ENCODE results near the gene AIMP2.
"Not testable (repeated sequence)": the region's sequence is repeated elsewhere in the genome, so short reads cannot be mapped to it uniquely, and the experiment has no call there.

Gene AIMP2

DNA sequence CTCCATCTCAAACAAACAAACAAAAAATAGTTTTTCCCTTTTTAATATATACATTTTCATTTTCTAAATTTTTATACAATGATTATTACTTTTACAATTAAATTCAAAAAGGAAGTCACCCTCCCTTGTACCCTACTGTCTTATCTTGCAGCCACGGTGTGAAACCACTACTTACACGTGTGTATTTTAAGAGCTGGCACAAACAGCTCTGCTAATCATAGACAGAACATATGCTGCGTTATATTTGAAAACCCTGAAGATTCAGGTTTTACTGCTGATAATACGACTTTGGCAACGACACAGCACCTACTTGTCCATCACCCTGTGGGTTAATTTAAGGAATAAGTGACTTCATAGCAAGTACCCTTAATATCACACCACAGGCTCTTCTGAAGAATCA, 23.1 kb downstream of the AIMP2 start:
- no peak overlapping the region for H3K27ac ChIP-seq
- TF ChIP-seq CTCF (IDR thresholded peaks at IDR 0.05) (no peak), ZFX (IDR thresholded peaks at IDR 0.05; ENCODE audit: borderline replicate concordance) (no peak)

DNA sequence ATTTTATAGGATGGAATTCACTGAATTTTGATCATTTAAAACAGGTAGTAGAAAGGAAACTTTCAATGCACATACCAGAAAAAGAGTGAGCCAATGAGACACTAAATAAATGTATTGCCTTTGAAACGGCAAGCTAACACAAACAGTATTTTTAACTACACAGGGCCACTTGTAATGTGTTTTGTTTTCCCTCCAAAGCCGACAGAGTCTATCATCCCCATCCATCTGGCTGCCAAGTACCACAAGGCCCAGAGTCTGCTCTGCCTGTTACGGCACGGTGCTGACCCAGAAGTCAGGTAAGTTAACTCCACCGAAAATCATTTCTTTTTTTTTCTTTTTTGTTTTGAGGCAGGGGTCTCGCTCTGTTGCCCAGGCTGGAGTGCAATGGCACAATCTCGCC, 23.6 kb downstream of the AIMP2 start:
- TF ChIP-seq CTCF (IDR thresholded peaks at IDR 0.05) (no peak), ZFX (IDR thresholded peaks at IDR 0.05; ENCODE audit: borderline replicate concordance) (no peak)
- H3K27ac ChIP-seq = no peak overlapping the region

- no peak overlapping the region for H3K27ac ChIP-seq
- TF ChIP-seq ZFX (IDR thresholded peaks at IDR 0.05; ENCODE audit: borderline replicate concordance) = no peak
- TF ChIP-seq CTCF (IDR thresholded peaks at IDR 0.05) = no peak
Measured at GRCh38 chr7:6035165-6035564, 26.1 kb downstream of the AIMP2 start.

DNA sequence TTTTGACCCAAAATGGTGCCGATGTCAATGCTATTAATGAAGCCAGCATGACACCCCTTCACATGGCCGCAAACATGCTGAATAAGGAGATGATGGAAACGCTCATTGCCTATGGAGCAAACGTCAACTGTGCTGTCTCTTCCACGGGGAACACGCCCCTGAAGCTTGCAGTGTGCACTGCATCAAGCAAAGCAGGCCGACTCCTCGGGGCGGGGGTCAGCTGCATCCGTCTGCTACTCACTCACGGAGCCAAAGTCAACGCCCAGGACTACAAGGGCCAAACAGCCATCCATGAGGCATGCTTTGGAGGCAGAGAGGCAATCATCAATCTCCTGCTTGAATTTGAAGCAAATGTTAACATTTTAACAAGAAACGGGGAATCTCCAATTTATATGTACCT, 26.6 kb downstream of the AIMP2 start:
- TF ChIP-seq ZFX (IDR thresholded peaks at IDR 0.05; ENCODE audit: borderline replicate concordance) = no peak
- no peak for TF ChIP-seq CTCF (IDR thresholded peaks at IDR 0.05)
- H3K27ac ChIP-seq = no peak overlapping the region

GRCh38 chr7:6049780-6050179, 40.7 kb downstream of the AIMP2 start:
- peak overlapping the region; percentile 79 for H3K27ac ChIP-seq
- no peak for TF ChIP-seq ZFX (IDR thresholded peaks at IDR 0.05; ENCODE audit: borderline replicate concordance)
- no peak for TF ChIP-seq CTCF (IDR thresholded peaks at IDR 0.05)

DNA sequence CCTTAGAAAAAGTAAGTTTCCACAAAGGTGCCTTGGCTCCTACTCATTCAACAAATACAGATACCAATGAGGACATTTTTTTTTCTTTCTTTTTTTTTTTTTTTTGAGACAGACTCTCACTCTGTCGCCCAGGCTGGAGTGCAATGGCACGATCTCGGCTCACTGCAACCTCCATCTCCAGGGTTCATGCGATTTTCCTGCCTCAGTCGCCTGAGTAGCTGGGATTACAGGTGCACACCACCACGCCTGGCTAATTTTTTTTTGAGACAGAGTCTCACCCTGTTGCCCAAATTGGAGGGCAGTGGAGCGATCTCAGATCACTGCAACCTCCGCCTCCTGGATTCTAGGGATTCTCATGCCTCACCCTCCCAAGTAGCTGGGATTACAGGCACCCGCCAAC, 42.1 kb downstream of the AIMP2 start:
- peak overlapping the region; percentile 79 for H3K27ac ChIP-seq

- no peak overlapping the region for H3K27ac ChIP-seq
- TF ChIP-seq CTCF (IDR thresholded peaks at IDR 0.05) = no peak
- TF ChIP-seq ZFX (IDR thresholded peaks at IDR 0.05; ENCODE audit: borderline replicate concordance) = no peak
Measured at GRCh38 chr7:6056616-6057015, 47.5 kb downstream of the AIMP2 start.

DNA sequence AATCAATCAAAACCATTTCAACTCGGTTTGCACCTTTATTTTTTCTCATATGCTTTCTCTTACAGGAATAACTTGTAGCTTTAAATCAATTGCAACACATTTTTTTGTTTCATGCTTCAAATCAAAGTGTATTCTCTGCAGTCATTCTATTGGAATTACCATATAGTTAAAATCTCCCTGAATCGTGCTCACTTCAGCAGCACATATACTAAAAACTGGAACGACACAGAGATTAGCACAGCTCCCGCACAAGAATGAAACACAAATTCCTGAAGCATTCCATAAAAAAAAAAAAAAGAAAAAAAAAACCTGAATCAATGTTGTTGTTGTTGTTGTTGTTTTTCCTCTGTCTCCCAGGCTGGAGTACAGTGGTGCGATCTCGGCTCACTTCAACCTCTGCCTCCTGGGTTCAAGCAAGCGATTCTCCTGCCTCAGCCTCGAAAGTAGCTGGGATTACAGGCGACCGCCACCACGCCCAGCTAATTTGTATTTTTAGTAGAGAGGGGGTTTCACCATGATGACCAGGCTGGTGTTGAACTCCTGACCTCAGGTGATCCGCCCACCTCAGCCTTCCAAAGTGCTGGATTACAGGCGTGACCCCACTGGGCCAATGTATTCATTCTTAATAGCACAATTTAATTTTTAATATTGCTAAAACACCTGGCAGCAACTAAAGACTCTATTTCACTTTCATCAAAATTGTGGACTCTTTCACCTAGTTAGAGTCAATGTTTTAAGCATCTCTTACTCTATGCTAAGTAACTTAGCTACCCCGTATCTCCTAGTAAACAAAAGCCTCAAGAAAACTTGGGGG, 48.5 kb downstream of the AIMP2 start:
- H3K27ac ChIP-seq = peak overlapping the region; percentile 92
- TF ChIP-seq ZFX (IDR thresholded peaks at IDR 0.05; ENCODE audit: borderline replicate concordance) (no peak), CTCF (IDR thresholded peaks at IDR 0.05) (no peak)

DNA sequence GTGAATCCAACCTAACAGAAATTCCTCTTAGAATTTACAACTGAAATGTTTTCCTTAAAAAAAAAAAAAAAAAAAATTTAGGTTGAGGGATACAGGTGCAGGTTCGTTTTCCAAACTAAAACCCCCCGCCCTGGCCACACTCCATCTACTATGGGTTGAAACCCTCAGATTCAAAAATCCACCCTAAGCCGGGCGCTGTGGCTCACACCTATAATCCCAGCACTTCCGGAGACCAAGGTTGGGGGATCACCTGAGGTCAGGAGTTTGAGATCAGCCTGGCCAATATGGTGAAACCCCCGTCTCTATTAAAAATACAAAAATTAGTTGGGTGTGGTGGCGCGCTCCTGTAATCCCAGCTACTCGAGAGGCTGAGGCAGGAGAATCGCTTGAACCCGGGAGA, 50.9 kb downstream of the AIMP2 start:
- not testable (repeated sequence) for H3K27ac ChIP-seq

Measured in 22Rv1 (cell line).